ENCODE results near the gene HLA-DQA1. TPM values are rescaled to one million over a fixed set of nuclear protein-coding genes. Genes with fewer than 3 reads are reported as not detected.

The HLA-DQA1 gene
- total and polyA plus RNA-seq, 2 experiments from 2014 or later, result not detected

- H2AFZ ChIP-seq, result no peak overlapping the region
- H3K9me2 ChIP-seq (replicated peaks; ENCODE audit: insufficient read depth), result no peaks in the 10 kb centered on the region
- H3K4me2 ChIP-seq, result no peak overlapping the region
- H3K4me3 ChIP-seq, result no peak overlapping the region
- no peaks in the 10 kb centered on the region for H4K20me1 ChIP-seq (ENCODE audit: insufficient read depth, poor library complexity, severe bottlenecking)
- DNase-seq (ENCODE audit: low spot score), result no peak
- no peaks in the 10 kb centered on the region for H3K79me2 ChIP-seq
- peaks cover 3% of the 10 kb centered on the region for H3K9me3 ChIP-seq (ENCODE audit: low read depth)
- H3K27ac ChIP-seq, result no peak overlapping the region
- no peaks in the 10 kb centered on the region for H3K27me3 ChIP-seq
- H3K4me1 ChIP-seq (ENCODE audit: insufficient read depth), result no peaks in the 10 kb centered on the region
- no peaks in the 10 kb centered on the region for H3K36me3 ChIP-seq (replicated peaks; ENCODE audit: insufficient read depth, low read depth)
- TF ChIP-seq EZH2 (IDR thresholded peaks at IDR 0.05; ENCODE audit: borderline replicate concordance) (no peak), CTCF (IDR thresholded peaks at IDR 0.05; ENCODE audit: poor library complexity) (no peak), EZH2phosphoT487 (IDR thresholded peaks at IDR 0.05; ENCODE audit: low read depth, severe bottlenecking, unreplicated experiment) (no peak)
Observed at GRCh38 chr6:32597024-32597423, 40.2 kb upstream of the HLA-DQA1 start.

GRCh38 chr6:32602383-32602782, 34.8 kb upstream of the HLA-DQA1 start:
- no peaks in the 10 kb centered on the region for H3K9me2 ChIP-seq (replicated peaks; ENCODE audit: insufficient read depth)
- no peak for DNase-seq (ENCODE audit: low spot score)
- H3K27ac ChIP-seq, result no peak overlapping the region
- no peaks in the 10 kb centered on the region for H4K20me1 ChIP-seq (ENCODE audit: insufficient read depth, poor library complexity, severe bottlenecking)
- no peaks in the 10 kb centered on the region for H3K27me3 ChIP-seq
- peaks cover 3% of the 10 kb centered on the region for H3K9me3 ChIP-seq (ENCODE audit: low read depth)
- no peaks in the 10 kb centered on the region for H3K36me3 ChIP-seq (replicated peaks; ENCODE audit: insufficient read depth, low read depth)
- no peaks in the 10 kb centered on the region for H3K4me1 ChIP-seq (ENCODE audit: insufficient read depth)
- no peak overlapping the region for H3K4me2 ChIP-seq
- no peaks in the 10 kb centered on the region for H3K79me2 ChIP-seq
- no peak overlapping the region for H2AFZ ChIP-seq
- 94% methylated on average over 3 of the region's 3 CpGs for WGBS (ENCODE audit: low lambda C conversion rate, missing lambda C conversion rate)
- no peak for TF ChIP-seq EZH2phosphoT487 (IDR thresholded peaks at IDR 0.05; ENCODE audit: low read depth, severe bottlenecking, unreplicated experiment)
- TF ChIP-seq EZH2 (IDR thresholded peaks at IDR 0.05; ENCODE audit: borderline replicate concordance), result no peak
- no peak for TF ChIP-seq CTCF (IDR thresholded peaks at IDR 0.05; ENCODE audit: poor library complexity)
- no peak overlapping the region for H3K4me3 ChIP-seq

GRCh38 chr6:32603222-32603621, 34.0 kb upstream of the HLA-DQA1 start:
- Histone ChIP-seq H3K4me2 (no peak overlapping the region), H3K9me3 (ENCODE audit: low read depth) (peaks cover 3% of the 10 kb centered on the region), H3K27ac (no peak overlapping the region), H3K9me2 (replicated peaks; ENCODE audit: insufficient read depth) (no peaks in the 10 kb centered on the region), H3K36me3 (replicated peaks; ENCODE audit: insufficient read depth, low read depth) (no peaks in the 10 kb centered on the region), H3K27me3 (no peaks in the 10 kb centered on the region), H4K20me1 (ENCODE audit: insufficient read depth, poor library complexity, severe bottlenecking) (no peaks in the 10 kb centered on the region), H3K4me1 (ENCODE audit: insufficient read depth) (no peaks in the 10 kb centered on the region), H3K4me3 (no peak overlapping the region), H2AFZ (no peak overlapping the region), H3K79me2 (no peaks in the 10 kb centered on the region)
- 94% methylated on average over 5 of the region's 5 CpGs for WGBS (ENCODE audit: low lambda C conversion rate, missing lambda C conversion rate)
- no peak for TF ChIP-seq EZH2phosphoT487 (IDR thresholded peaks at IDR 0.05; ENCODE audit: low read depth, severe bottlenecking, unreplicated experiment)
- no peak for TF ChIP-seq EZH2 (IDR thresholded peaks at IDR 0.05; ENCODE audit: borderline replicate concordance)
- TF ChIP-seq CTCF (IDR thresholded peaks at IDR 0.05; ENCODE audit: poor library complexity), result no peak
- no peak for DNase-seq (ENCODE audit: low spot score)

GRCh38 chr6:32603888-32604287, 33.3 kb upstream of the HLA-DQA1 start:
- no peaks in the 10 kb centered on the region for H3K9me2 ChIP-seq (replicated peaks; ENCODE audit: insufficient read depth)
- no peaks in the 10 kb centered on the region for H3K4me1 ChIP-seq (ENCODE audit: insufficient read depth)
- H3K4me2 ChIP-seq, result no peak overlapping the region
- 55% methylated on average over 3 of the region's 3 CpGs for WGBS (ENCODE audit: low lambda C conversion rate, missing lambda C conversion rate)
- peaks cover 3% of the 10 kb centered on the region for H3K9me3 ChIP-seq (ENCODE audit: low read depth)
- no peak overlapping the region for H3K4me3 ChIP-seq
- TF ChIP-seq EZH2phosphoT487 (IDR thresholded peaks at IDR 0.05; ENCODE audit: low read depth, severe bottlenecking, unreplicated experiment) (no peak), EZH2 (IDR thresholded peaks at IDR 0.05; ENCODE audit: borderline replicate concordance) (no peak), CTCF (IDR thresholded peaks at IDR 0.05; ENCODE audit: poor library complexity) (no peak)
- H3K27me3 ChIP-seq, result no peaks in the 10 kb centered on the region
- no peaks in the 10 kb centered on the region for H3K79me2 ChIP-seq
- no peaks in the 10 kb centered on the region for H3K36me3 ChIP-seq (replicated peaks; ENCODE audit: insufficient read depth, low read depth)
- H4K20me1 ChIP-seq (ENCODE audit: insufficient read depth, poor library complexity, severe bottlenecking), result no peaks in the 10 kb centered on the region
- H2AFZ ChIP-seq, result peak overlapping the region; percentile 41
- peak overlapping the region; percentile 25 for H3K27ac ChIP-seq
- no peak for DNase-seq (ENCODE audit: low spot score)
